NCI-H345 (cell line): ENCODE data around the gene ZNF646.

Experiments used
- DNase-seq: peaks from one replicate; lab custom pipeline; 2025; lab: John Stamatoyannopoulos, UW

The ZNF646 gene

DNA sequence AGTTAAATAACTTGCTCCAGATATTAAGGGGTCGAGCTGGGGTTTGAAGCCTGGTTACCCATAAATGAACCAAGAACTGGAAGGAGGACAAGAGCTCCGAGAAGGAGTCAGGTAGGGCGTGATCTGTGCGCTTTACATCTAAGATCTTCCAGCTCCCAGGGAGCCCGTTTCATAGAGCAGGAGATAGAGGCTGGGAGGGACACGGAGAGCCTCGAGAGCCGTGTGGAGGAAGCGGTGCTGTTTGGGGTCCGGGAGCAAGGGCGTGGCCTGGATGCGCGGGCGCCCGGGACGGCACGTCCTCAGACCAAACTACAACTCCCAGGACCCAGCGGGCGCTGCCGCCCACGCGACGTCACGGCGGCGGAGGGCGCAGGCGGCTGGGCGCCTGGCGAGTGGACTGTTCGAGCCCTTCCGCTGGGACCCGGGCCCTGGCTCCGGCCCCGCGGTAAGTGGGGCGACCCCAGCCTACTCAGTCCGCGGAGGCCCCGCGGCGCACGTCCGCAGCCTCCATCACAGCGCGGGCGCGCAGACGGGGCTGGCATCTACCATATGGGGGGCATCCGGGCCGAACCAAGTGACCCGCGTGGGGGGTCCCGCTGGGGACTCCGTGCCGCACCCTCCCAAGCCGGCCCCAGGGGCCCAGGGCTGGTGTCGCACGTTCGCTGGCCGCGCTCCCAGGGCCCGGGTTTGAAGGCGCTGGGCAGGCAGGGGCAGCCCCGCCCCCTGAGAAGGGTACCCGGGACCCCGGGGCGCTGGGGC, 34.0 kb downstream of the ZNF646 start, which contains the start of gene BCKDK:
BCKDK (plus strand) TSS at position 352 of the 759 bp plus-strand sequence. CDS start 838 bp downstream, outside the sequence.
- DNase-seq: peak; percentile 87

DNA sequence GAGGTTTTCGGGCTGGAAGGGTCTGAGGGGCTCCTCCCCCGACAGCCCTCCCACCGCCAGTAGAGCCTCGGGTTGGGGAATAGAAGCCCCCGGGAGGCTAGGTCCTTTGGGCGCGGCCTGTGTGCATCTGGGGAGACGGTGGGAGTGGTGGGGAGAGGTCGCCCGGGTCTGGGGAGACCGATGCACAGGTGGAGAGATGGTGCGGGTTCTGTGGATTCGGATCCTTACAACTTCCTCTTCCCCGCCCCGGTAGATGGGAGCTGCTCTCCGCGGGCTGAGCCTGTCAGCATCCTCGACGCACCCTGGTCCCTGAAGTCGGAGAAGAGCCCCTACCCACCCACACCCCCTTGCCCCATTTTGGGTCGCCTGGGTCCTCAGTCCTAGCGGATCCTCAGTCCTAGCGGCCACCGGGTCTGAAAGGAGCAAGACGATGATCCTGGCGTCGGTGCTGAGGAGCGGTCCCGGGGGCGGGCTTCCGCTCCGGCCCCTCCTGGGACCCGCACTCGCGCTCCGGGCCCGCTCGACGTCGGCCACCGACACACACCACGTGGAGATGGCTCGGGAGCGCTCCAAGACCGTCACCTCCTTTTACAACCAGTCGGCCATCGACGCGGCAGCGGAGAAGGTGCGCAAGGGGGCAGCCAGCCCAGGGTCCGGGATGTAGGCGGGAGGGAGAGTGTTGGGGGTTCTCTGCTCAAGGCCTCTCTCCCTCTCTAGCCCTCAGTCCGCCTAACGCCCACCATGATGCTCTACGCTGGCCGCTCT, 34.8 kb downstream of the ZNF646 start:
- DNase-seq: no peak

DNA sequence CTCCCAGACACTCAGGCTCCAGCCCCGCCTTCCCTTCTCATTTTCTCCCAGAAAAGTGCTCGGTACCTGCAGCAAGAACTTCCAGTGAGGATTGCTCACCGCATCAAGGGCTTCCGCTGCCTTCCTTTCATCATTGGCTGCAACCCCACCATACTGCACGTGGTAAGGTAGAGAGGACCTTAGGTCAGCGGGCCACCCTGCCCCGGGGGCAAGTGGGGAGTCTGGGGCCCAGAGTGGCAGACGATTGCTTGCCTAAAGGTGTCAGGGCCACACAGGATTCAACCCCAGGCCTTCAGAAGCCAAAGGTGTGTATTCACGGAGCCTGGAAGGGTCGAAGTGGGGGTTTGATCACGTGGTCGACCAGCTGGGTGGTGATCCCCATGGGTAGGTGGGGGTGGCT, 35.4 kb downstream of the ZNF646 start:
- no peak for DNase-seq

DNA sequence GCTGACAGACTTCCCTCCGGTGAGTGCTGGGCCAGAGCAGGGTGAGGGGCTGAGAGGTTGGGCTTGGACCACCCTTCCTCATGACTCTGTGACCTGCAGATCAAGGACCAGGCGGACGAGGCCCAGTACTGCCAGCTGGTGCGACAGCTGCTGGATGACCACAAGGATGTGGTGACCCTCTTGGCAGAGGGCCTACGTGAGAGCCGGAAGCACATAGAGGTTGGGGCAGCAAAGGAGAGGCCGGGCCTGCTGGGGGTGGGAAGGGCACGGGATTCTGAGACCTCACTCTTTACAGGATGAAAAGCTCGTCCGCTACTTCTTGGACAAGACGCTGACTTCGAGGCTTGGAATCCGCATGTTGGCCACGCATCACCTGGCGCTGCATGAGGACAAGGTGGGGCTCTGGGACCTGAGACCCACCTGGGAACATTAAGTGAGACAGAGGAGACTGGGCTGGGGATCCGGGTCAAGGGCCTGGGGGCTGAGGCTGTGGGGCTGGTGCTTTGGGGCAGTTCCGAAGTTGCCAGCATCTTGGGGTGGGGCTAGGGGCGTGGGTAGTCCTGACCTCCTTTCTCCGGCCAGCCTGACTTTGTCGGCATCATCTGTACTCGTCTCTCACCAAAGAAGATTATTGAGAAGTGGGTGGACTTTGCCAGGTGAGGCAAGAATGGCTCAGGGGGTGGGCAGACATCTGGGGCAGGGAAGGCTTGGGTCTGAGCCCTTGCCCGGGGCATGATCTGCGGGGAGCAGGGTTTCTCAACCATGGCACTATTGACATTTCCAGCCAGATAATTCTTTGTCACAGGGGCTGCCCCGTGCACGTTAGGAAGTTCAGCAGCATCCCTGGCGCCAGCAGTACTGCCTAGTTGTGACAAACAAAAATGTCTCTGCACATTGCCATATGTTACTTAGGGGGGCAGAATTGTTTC, 36.1 kb downstream of the ZNF646 start:
- no peak for DNase-seq

GRCh38 chr16:31111881-31112466, 37.8 kb downstream of the ZNF646 start:
- DNase-seq: no peak

DNA sequence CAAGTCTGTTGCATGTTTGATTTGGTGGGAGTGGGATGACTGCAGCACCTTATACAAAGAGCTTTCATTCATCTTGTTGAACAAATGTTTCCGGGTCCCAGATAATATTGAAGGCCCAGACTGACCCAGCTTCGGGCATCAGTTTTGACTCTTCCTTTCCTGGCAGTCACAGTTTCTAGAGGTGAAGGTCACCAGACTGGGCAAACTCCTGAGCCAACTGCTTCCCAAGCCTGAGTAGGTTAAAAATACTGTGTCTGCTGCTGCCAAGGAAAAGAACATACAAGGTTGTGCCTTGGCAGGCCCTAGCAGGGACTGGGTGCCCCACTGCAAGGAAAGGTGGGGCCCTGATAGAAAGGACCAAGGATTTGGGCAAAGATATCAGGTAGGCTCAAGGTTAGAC, 38.5 kb downstream of the ZNF646 start:
- no peak for DNase-seq

DNA sequence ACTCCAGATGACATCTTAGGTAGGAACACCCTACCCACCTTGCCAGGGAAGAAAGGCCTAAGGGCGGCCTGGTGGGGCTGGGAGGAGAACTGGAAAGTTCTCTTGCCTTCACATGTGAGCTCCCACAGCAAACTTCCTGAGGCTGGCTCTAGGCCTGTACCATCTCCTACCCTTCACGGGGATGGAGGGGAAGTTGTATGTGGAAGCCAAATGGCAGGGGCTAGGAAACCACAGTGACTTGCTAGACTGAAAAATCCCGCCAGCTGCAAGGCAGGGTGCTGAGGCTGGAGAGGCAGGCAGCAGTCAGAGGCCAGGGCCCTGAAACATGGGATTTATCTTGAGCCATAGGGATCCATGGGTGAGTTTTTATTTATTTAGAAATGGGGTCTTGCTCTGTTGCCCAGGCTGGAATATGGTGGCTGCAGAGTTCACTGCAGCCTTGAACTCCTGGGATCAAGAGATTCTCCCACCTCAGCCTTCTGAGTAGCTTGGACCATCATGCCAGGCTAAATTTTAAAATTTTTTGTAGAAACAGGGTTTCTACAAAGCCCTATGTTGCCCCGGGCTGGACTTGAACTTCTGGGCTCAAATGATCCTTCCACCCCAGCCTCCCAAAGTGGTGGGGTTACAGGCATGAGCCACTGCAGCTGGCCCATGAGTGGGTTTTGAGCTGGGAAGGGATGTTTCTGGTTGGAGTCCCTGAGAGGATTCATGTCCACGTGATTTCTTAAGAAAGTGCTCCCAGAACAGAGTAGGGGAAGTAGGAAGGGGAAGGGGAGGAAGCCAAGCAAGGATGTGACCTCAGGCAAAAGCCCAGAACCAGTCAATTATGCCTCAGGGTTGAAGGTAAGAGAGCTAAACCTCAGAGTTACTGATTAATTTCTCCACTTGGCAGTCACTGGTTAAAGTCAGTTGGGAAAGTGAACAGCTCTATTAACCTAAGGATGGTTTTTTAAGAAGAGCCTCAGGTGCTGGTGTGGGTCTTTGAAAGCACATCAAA, 39.2 kb downstream of the ZNF646 start:
- DNase-seq: no peak

GRCh38 chr16:31114468-31114867, 40.2 kb downstream of the ZNF646 start:
- DNase-seq: no peak

- peak; percentile 100 for DNase-seq
Observed at GRCh38 chr16:31117384-31118222, 43.4 kb downstream of the ZNF646 start, which contains the start of gene KAT8. Gene KAT8, plus strand, starts transcription at chr16:31117664. Its CDS starts 18 bp downstream, at chr16:31117682.

DNA sequence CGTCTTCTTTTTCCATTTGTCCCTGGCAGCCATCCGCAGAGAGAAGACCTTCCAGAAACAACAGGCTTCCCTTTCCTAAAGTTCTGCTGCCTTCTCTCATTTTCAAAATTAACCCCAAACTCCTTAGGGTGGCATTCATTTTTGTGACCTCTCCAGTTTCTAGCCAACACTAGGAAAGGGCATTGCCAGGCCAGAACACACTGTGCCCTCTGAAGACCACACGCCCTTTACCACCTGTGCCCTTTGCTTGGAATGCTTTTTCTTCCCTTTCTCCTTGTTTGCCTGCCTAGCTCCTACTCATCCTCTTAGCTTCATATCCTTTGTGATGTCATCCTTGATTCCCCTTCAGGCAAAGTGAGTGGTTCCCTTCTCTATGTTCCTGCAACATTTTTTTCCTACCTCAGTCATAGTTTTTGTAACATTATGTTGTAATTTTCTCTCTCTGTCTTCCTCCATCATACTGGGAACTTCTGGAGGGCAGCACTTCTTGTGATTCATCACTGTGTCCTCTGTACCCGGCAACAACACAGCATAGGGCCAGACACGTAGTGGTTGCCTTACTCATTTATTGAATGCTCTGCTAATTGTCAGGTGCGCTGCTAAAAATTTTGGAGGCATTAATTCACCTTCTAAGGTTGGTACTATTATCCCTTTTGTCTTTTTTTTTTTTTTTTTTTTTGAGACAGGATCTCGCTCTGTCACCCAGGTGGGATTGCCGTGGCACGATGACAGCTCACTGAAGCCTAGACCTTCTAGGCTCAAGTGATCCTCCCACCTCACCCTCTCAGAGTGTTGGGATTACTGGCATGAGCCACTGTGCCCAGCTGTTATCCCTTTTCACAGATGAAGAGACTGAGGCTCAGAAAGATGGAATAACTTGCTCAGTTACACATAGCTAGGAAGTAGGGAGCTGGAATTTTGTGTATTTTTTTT, 44.3 kb downstream of the ZNF646 start:
- DNase-seq: no peak

DNA sequence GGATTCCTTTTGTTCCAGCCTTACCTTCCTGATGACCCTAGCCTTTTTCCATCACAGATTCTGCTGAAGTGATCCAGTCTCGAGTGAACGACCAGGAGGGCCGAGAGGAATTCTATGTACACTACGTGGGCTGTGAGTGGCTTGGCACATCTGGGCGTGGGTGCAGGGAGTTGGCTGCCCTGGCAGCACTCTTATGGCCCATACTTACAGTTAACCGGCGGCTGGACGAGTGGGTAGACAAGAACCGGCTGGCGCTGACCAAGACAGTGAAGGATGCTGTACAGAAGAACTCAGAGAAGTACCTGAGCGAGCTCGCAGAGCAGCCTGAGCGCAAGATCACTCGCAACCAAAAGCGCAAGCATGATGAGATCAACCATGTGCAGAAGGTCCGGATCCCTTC, 45.9 kb downstream of the ZNF646 start:
- DNase-seq: no peak

DNA sequence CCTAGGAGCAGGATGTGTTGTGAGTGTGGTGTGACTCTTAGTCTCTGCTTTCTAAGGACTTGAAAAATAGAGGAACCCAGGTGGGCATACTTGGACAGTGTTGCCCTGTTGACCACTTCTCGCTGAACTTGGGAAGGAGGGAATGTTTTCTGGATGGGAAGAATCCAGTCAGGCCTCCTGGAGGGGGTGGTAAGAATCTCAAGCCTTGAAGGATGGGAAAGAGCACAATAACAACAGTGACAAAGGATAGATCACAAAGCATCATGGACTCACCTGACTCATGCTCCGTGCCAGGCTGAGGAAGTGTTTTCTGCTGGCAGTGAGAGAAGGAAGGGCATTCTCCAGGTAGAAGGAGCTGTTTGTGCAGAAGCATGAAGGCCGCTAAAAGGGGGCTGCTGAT, 51.6 kb downstream of the ZNF646 start:
- no peak for DNase-seq

GRCh38 chr16:31127182-31127581, 53.0 kb downstream of the ZNF646 start:
- DNase-seq: no peak

GRCh38 chr16:31128711-31129567, 54.7 kb downstream of the ZNF646 start:
- no peak for DNase-seq

GRCh38 chr16:31129568-31130335, 55.5 kb downstream of the ZNF646 start:
- DNase-seq: no peak

DNA sequence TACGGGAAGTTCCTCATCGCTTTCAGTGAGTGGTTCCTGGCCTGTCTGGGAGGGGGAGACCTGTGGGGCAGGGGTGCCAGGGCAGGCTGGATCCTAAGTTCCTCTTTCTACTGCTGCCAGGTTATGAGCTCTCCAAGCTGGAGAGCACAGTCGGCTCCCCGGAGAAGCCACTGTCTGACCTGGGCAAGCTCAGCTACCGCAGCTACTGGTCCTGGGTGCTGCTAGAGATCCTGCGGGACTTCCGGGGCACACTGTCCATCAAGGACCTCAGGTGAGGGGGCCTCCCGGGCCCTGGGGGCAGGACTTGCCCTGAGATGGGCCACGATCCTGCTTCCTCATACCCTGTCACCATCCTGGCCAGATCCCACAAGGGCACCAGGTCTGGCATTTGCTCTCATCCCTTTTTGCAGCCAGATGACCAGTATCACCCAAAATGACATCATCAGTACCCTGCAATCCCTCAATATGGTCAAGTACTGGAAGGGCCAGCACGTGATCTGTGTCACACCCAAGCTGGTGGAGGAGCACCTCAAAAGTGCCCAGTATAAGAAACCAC, 56.2 kb downstream of the ZNF646 start:
- no peak for DNase-seq
